Measurements from ENCODE around the gene RIC1.

DNA sequence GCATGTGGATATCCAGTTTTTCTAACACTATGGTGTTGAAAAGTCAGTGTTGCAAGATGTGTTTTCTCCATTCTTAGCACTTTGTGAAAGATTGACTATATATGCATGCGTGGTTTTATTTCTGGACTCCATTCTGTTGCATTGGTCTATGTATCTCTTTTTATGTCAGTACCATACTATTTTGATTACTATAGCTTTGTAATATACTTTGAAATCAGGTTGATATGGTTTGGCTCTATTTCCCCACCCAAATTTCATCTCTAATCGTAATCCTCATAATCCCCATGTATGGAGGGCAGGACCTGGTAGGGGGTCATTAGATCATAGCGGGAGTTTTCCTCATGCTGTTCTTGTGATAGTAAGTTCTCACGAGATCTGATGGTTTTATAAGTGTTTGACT is 6.5 kb downstream of the RIC1 start:
- no peak for TF ChIP-seq ZNF24 (tag by site-specific recombination; IDR thresholded peaks at IDR 0.05)
- TF ChIP-seq, protein P1, sequence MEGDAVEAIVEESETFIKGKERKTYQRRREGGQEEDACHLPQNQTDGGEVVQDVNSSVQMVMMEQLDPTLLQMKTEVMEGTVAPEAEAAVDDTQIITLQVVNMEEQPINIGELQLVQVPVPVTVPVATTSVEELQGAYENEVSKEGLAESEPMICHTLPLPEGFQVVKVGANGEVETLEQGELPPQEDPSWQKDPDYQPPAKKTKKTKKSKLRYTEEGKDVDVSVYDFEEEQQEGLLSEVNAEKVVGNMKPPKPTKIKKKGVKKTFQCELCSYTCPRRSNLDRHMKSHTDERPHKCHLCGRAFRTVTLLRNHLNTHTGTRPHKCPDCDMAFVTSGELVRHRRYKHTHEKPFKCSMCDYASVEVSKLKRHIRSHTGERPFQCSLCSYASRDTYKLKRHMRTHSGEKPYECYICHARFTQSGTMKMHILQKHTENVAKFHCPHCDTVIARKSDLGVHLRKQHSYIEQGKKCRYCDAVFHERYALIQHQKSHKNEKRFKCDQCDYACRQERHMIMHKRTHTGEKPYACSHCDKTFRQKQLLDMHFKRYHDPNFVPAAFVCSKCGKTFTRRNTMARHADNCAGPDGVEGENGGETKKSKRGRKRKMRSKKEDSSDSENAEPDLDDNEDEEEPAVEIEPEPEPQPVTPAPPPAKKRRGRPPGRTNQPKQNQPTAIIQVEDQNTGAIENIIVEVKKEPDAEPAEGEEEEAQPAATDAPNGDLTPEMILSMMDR (tag by site-specific recombination; IDR thresholded peaks at IDR 0.05): no peak
- TF ChIP-seq BCL11A (tag by site-specific recombination; IDR thresholded peaks at IDR 0.05; ENCODE audit: low read depth): no peak
- TF ChIP-seq ZXDB (tag by site-specific recombination; IDR thresholded peaks at IDR 0.05): no peak
- no peak for TF ChIP-seq YY2 (tag by site-specific recombination; IDR thresholded peaks at IDR 0.05)
- TF ChIP-seq, protein P2, sequence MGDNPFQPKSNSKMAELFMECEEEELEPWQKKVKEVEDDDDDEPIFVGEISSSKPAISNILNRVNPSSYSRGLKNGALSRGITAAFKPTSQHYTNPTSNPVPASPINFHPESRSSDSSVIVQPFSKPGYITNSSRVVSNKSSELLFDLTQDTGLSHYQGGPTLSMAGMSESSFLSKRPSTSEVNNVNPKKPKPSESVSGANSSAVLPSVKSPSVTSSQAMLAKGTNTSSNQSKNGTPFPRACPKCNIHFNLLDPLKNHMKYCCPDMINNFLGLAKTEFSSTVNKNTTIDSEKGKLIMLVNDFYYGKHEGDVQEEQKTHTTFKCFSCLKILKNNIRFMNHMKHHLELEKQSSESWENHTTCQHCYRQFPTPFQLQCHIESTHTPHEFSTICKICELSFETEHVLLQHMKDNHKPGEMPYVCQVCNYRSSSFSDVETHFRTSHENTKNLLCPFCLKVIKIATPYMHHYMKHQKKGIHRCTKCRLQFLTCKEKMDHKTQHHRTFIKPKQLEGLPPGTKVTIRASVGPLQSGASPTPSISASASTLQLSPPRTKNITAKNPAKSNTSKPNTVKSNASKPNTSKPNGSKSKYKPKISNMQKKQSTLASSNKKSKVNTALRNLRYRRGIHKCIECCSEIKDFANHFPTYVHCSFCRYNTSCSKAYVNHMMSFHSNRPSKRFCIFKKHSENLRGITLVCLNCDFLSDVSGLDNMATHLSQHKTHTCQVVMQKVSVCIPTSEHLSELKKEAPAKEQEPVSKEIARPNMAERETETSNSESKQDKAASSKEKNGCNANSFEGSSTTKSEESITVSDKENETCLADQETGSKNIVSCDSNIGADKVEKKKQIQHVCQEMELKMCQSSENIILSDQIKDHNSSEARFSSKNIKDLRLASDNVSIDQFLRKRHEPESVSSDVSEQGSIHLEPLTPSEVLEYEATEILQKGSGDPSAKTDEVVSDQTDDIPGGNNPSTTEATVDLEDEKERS (tag by site-specific recombination; IDR thresholded peaks at IDR 0.05): no peak
- TF ChIP-seq ZNF561 (tag by site-specific recombination; IDR thresholded peaks at IDR 0.05; ENCODE audit: borderline replicate concordance): no peak
- TF ChIP-seq KLF9 (tag by site-specific recombination; IDR thresholded peaks at IDR 0.05; ENCODE audit: low read depth): no peak
- no peak for TF ChIP-seq ZNF138 (tag by site-specific recombination; IDR thresholded peaks at IDR 0.05; ENCODE audit: borderline replicate concordance)
- TF ChIP-seq ZNF677 (tag by site-specific recombination; IDR thresholded peaks at IDR 0.05): no peak
- no peak for TF ChIP-seq ZBTB20 (tag by site-specific recombination; IDR thresholded peaks at IDR 0.05)
- TF ChIP-seq ZNF510 (tag by site-specific recombination; IDR thresholded peaks at IDR 0.05; ENCODE audit: insufficient replicate concordance): no peak
- TF ChIP-seq, protein P3, sequence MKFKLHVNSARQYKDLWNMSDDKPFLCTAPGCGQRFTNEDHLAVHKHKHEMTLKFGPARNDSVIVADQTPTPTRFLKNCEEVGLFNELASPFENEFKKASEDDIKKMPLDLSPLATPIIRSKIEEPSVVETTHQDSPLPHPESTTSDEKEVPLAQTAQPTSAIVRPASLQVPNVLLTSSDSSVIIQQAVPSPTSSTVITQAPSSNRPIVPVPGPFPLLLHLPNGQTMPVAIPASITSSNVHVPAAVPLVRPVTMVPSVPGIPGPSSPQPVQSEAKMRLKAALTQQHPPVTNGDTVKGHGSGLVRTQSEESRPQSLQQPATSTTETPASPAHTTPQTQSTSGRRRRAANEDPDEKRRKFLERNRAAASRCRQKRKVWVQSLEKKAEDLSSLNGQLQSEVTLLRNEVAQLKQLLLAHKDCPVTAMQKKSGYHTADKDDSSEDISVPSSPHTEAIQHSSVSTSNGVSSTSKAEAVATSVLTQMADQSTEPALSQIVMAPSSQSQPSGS (tag by site-specific recombination; IDR thresholded peaks at IDR 0.05; ENCODE audit: low read depth): no peak
- no peak for TF ChIP-seq ZNF747 (tag by site-specific recombination; IDR thresholded peaks at IDR 0.05)
